GM23248 (cell line): ENCODE data around the gene BRWD1.

ENCODE experiments used
- EZH2 ChIP-seq: fragments of 200-600 bp; sonication (generic); IDR thresholded peaks from 2 replicates; pipeline ENCODE4 v1.6.1; 2018; ENCODE audit warnings: antibody characterized with exemption, mild to moderate bottlenecking; ENCODE audit not compliant: insufficient read depth, poor library complexity, severe bottlenecking
- EZH2phosphoT487 ChIP-seq: fragments of 200-600 bp; sonication (generic); IDR thresholded peaks from 2 replicates; pipeline ENCODE4 v1.6.1; 2018; ENCODE audit warnings: antibody characterized with exemption, moderate library complexity, mild to moderate bottlenecking, low read depth; ENCODE audit not compliant: insufficient read depth

GRCh38 chr21:39176271-39176709 is 137.1 kb downstream of the BRWD1 start:
- TF ChIP-seq EZH2 (no peak), EZH2phosphoT487 (no peak)
